Measurements from ENCODE around the gene KMT2C. TPM values are rescaled to one million over a fixed set of nuclear protein-coding genes. Genes with fewer than 3 reads are reported as not detected.
A peak's percentile ranks its signal among the peaks of the same experiment; 100 is the strongest.

The KMT2C gene
- total RNA-seq, 1 donor from 2014 or later, result 18.0 TPM

DNA sequence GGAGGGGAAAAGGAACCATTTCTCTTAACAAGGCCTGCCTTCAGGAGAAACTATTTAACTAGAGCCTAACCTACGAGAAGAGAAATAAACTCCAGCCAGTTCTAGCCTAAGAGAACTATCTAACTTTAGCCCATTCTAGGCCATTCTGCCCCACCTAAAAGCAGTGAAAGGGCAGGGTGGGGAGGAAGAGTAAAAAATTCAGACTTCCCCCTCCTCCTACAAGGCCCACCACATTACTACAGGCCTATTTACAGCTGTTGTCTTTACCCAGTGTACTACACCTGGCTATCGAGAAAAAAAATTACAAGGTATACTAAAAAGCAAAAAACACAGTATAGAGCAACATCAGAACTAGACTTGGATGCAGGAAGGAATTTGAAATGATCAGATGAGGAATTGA lies 93.0 kb downstream of the KMT2C start:
- DNase-seq (ENCODE audit: low read depth), result no peak
- no peak overlapping the region for H3K4me3 ChIP-seq (ENCODE audit: low read depth, low read length)
- TF ChIP-seq, protein P1, sequence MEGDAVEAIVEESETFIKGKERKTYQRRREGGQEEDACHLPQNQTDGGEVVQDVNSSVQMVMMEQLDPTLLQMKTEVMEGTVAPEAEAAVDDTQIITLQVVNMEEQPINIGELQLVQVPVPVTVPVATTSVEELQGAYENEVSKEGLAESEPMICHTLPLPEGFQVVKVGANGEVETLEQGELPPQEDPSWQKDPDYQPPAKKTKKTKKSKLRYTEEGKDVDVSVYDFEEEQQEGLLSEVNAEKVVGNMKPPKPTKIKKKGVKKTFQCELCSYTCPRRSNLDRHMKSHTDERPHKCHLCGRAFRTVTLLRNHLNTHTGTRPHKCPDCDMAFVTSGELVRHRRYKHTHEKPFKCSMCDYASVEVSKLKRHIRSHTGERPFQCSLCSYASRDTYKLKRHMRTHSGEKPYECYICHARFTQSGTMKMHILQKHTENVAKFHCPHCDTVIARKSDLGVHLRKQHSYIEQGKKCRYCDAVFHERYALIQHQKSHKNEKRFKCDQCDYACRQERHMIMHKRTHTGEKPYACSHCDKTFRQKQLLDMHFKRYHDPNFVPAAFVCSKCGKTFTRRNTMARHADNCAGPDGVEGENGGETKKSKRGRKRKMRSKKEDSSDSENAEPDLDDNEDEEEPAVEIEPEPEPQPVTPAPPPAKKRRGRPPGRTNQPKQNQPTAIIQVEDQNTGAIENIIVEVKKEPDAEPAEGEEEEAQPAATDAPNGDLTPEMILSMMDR (conservative IDR thresholded peaks at IDR 0.05; ENCODE audit: low read depth, low read length), result no peak

DNA sequence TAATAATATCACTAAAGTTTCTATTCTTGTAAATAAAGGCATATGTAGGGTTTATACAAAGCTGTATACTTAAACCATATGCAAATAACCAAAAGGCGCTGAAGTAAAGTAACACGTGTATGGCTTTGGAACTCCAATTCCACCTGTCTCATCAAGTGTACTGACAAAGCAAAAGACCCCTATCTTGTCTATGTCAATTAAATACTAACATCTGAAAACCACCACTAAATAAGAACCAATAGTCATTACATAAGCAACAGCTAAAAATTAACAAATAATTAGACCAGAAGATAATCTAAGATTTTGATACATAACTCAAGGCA lies 93.9 kb downstream of the KMT2C start:
- H3K4me3 ChIP-seq (ENCODE audit: low read depth, low read length), result no peak overlapping the region
- DNase-seq (ENCODE audit: low read depth), result no peak
- TF ChIP-seq, protein P1 (conservative IDR thresholded peaks at IDR 0.05; ENCODE audit: low read depth, low read length), result no peak

DNA sequence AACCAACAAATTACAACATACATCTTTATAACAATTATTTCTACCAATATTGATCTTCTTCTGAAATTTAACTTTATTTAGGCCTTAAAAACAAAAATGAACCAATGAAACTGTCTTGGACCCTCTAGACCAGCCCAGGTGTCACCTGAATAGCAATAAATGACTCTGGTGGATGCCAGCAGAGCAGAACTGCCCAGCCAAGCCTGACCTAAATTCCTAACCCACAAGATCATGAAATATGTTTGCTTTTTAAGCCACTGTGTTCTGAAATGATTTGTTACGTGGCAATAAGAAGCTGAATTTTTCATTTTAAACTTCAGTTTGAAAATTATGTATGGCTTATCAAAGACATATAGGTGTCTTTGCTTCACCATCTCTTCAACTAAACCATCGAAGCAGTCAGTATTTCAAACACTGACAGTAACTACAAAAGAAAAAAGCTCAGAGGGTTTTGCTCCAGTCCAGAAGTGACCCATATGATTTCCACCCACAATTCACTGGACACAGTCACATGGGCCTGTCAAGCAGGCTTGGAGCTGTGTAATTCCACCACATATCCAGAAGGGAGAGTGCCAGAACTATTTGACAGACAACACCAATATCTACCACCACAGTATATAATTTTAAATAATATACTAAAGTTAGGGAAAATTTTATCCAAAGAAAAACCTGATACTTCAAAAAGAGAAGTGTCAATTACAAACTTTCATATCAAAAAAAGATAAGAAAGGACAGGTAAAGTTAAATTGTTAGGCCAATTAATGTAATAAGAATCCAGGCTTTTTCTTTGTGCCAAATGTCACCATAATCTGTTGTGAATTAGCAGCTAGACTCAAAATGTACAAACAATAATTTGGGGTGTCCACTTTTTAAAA lies 94.5 kb downstream of the KMT2C start:
- no peak overlapping the region for H3K4me3 ChIP-seq (ENCODE audit: low read depth, low read length)
- peak; percentile 43 for DNase-seq (ENCODE audit: low read depth)
- TF ChIP-seq, protein P1 (conservative IDR thresholded peaks at IDR 0.05; ENCODE audit: low read depth, low read length), result peak; percentile 65

DNA sequence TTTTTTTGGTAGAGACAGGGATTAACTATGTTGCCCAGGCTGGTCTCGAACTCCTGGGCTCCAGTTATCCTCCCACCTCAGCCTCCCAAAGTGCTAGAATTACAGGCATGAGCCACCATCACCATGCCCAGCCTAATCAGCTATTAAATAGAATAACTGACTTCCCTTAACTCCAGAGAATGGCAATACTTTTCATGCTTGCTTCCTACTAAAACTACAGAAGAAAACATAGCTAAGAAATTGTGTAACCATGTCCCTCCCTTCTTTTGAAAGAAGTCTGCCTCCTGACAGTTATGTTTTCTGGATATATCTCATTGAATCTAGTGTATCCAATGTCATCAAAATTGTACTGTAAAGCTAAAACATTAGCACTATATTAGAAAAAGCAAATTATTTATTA lies 95.6 kb downstream of the KMT2C start:
- DNase-seq (ENCODE audit: low read depth), result no peak
- TF ChIP-seq, protein P1 (conservative IDR thresholded peaks at IDR 0.05; ENCODE audit: low read depth, low read length), result no peak
- no peak overlapping the region for H3K4me3 ChIP-seq (ENCODE audit: low read depth, low read length)

DNA sequence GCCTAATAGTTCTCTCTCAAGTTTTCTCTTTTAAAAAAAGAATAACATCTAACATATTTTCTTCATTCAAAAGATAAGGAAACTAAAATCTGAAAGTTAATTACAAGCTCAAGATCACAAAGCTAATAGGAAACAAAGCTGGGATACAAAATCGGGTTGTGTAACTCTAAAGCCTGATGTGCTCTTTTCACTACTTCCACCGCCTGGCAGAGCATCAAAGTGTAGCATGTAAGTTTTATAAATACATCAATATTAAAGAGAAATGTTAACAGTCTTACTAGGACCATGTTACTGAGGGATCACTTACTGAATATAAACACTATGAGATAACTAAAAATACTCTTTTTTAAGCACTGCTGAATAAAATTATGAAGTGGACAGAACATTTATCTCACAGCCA lies 97.2 kb downstream of the KMT2C start:
- TF ChIP-seq, protein P1 (conservative IDR thresholded peaks at IDR 0.05; ENCODE audit: low read depth, low read length), result no peak
- H3K4me3 ChIP-seq (ENCODE audit: low read depth, low read length), result no peak overlapping the region
- no peak for DNase-seq (ENCODE audit: low read depth)

DNA sequence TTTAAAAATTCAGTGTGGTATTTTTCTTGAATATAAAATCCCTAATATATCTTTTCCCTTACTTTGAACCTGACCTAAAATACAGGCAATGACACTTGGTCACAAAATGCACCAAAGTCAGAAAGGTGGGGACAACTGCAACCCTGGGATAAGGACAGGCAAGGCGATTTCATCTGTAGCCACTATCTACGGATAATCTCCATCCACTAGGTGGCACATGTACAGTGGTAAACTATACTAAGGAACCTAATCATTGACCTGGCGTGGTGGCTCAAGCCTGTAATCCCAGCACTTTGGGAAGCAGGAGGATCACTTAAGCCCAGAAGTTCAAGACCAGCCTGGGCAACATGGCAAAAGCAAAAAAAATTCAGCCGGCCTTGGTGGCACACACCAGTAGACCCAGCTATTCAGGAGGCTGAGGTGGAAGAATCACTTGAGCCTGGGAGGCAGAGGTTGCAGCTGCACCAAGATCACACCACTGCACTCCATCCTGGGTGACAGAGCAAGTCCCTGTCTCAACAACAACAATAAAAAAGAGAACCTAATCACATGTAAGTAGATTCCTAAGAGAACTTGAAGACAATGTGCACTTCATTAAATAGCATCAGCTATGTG lies 98.9 kb downstream of the KMT2C start:
- DNase-seq (ENCODE audit: low read depth), result no peak
- H3K4me3 ChIP-seq (ENCODE audit: low read depth, low read length), result no peak overlapping the region
- TF ChIP-seq, protein P1 (conservative IDR thresholded peaks at IDR 0.05; ENCODE audit: low read depth, low read length), result peak; percentile 60
